Amniotic epithelial cell (primary cell): Measurements from ENCODE around the gene DIAPH2.

Experiments
- DNase-seq: peaks from one replicate; pipeline ENCODE4 v3.0.0-alpha.2; 2010; ENCODE audit warnings: low read depth

Gene DIAPH2

DNA sequence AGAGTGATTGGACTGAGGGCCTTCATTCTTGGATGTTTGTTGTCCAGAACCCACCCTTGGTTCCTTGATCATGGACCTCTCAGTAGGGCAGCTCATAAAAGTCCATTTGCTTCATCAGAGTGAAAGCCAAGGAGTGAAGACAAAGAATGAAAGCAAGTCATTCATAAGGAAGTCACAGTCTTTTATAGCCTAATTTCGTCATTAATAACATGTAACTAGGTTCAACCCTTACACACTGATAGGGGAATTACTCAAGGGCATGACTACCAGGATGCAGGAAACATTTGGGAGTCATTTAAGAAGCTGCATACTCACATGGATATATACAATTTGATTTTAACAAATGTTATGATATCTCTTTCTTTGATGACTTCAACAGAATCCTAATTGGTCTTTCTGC lies 294.3 kb downstream of the DIAPH2 start:
- no peak for DNase-seq

DNA sequence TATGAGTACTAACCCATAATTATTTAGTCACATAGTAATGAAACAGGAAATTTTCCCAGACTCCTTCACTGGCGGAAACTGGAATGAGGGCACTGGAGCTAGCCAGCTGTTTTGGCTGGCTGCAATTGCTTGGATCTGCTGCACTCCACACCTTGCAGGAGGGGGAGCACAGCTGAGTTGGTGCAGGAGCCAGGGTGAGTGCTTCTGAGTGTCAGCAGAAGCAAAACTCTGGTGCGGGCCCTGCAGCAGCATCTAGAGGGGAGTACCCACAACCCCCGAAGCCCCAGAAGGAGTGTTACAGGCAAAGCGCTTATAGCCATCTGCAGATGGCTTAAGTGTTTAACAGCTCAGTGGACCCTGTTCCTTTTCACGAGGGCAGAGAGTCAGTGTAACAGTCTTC lies 295.1 kb downstream of the DIAPH2 start:
- DNase-seq = no peak

DNA sequence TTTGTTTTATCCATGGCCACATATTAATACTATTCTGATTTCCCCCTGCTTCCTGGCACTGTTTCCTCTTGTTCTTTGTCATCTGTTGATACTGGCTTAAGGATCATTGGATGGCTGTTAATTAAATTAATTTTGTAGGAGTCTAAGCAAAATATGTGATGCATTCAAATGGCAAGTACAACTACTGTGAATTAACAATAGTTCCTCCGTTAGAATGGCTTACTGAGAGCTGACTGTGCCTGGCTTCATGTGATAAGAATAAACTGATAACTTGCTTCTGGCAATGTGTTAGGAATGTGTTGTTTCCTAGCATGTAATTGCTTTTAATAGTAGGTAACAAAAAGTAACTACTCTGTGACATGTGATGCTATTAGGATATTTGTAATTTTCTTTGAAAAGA lies 297.5 kb downstream of the DIAPH2 start:
- peak; percentile 21 for DNase-seq

DNA sequence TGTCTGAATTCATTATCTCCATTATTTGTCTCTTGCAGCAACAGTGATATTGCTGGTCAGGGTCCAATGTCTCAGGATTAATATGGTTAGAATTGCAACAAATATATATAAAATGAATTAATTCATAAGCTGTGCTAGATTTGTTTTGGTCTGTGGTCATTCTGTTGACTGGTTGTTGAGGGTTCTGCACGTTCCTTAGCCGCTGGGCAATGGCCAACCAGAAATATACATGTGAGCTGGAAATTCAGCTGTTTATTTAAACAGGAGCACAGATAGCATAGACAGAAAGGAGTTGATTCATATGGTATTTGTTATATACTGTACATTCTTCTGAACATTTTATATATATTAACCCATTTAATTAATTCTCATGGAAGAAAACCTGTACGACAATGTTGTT lies 299.9 kb downstream of the DIAPH2 start:
- no peak for DNase-seq

DNA sequence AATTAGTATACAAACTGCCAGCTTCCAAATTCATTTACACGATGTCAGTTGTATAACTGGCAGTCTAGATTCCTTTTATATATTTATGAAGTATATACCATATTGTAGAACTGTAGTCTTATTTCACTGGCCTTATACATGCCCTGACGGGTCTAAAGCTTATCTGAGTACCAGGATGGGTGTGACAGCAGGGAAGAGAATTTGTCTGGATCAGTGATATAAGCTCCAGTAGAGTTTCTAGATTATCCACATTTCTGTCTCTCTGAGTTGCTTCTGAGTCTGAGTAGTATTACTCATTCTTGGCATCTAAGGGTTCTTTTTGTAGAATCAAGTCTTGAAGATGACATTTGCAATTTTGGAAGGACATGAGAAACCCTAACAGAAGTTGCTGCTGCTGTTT lies 300.4 kb downstream of the DIAPH2 start:
- DNase-seq = no peak

DNA sequence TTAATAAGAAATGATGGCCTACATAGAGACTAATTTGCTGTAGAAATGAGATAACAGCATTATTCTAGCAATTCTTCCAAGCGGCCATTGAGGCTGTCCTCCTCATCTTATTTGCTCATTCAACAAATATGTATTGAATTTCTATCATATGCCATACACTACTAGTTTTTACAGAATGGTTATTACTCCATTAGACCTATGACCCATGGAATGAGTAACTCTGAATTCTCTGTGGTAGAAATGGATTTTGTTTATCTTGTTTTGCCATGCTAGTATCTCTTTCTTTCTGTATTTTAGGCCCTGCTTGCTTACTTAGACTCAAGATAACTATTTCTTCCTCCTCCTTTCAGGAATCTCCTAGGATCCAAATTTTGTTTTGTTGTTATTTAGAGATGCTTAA lies 302.6 kb downstream of the DIAPH2 start:
- DNase-seq = peak; percentile 74

DNA sequence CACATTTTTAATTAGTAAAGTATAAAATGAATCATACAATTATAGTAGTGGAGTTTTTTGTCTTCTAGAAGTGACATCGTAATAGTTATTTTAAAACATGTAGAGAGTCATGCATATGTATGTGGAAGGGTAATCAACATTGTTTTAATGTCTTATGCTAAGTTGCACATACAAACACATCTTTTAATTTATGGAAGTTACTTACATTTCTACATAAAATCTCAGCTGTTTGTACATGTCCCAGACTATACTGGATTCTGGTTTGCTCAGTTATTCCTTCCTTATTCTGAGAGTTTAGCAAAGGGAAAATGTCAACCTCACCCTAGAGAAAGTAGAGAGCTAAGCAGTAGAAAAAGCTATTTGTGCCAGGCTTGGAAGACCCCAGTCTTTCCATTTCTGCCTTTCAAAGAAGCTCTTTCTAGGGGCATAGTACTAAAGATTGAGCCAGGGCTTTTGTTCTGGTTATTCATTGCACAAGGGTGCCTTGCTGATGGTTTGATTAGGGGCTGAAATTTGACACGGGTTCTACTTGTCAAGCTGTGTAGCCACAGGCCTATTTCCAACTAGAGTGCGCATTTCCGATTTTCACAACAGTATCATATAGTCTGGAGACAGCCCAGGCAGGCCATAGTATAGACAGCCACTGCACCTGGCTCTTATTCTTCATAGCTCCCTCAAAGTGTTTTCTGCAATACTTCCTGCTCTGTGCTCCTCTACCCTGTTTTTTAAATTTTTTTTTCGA lies 305.4 kb downstream of the DIAPH2 start:
- DNase-seq = no peak

DNA sequence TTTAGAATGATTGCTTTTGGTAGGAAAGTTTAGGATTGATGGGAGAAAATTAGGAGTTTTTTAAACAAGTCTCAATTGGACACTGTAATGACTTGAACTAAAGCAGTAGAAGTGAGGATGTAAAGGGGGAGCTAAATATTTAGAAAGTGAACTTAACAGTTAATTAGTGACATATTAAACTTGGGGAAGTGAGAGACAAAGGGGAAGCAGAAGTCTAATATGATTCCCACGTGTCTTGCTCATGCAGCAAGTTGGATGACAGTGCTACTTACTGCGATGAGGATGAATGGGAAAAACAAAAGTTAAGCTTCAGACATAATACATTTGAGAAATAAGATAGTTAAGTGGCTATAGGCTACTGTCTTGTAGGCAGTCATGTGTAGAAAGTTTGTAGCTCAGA lies 309.5 kb downstream of the DIAPH2 start:
- DNase-seq = no peak

DNA sequence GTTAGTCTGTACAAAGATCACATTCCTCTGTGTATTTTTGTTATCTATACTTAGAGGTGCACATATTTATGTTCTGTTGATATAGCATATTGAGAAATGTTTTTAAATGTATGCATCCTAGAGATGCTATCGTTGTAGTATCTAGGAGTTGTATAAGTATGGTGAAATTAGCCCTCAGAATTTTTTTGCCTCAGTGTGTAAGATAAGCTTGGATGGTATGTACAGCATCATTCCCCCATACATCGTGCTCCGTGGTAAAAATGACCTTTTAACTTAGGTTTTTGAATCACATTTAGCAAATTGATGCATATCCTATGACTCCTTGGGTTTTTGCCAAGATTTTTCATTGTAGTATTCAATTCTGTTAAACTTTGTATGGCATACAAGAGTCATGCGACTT lies 312.6 kb downstream of the DIAPH2 start:
- no peak for DNase-seq

DNA sequence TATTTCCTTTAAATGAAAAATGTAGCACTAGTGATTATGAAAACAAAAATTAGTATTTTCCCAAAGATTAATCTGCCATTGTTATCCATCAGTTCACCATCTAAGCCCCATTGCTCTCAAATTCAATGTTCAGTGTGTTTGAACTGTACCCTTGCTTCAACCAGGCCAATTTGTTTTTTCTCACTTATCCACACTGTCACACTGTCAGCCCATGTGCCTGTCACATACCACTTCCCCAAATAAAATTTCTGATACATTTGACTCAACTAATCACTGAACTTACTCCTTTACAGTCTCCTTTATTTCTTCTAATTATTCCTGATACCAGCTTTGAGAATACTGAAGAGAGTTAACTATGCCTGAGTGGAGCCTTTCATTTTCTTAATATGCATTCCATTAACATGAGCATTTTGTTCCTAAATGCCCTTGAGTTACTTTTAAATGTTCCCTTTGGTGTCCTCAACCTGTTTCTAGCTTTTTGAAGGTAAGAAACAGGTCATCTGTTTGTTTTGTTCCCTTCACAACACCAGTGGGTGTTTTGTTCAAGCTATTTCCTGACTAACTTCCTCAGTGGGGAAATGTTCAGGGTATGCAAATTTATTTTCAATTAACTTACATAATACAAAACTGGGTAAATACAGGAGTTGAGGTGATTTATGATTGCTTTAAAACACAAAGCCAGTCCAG lies 316.2 kb downstream of the DIAPH2 start:
- DNase-seq = no peak

DNA sequence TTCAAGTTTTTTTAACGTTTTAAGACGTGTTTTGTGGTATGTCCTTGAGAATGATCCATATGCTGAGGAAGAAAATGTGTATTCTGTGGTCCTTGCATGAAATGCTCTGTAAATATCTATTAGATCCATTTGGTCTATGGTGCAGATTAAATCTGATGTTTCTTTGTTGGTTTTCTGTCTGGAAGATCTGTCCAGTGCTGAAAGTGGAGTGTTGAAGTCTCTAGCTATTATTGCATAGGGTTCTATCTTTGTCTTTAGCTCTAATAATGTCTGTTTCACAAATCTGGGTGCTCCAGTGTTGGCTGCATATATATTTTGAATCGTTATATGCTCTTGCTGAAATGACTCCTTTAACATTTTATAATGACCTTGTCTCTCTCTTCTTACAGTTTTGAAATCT lies 321.5 kb downstream of the DIAPH2 start:
- no peak for DNase-seq

DNA sequence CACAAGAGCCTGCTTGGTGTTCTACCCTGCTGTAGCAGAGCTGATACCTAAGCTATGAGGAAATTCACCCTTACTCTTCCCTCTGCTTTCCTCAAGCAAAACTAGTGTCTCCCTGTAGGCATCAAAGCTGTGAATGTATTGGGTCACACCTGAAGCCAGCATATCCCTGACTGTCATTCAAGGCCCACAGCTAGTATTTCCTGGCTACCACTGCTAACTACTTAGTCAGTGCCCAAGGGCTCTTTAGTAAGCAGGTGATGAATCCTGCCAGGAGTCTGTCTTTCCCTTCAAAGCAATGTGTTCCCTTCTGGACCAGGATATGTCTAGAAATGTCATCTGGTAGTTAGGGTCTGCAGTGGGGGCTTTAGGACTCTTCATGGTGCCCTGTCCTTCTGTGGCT lies 324.7 kb downstream of the DIAPH2 start:
- no peak for DNase-seq

DNA sequence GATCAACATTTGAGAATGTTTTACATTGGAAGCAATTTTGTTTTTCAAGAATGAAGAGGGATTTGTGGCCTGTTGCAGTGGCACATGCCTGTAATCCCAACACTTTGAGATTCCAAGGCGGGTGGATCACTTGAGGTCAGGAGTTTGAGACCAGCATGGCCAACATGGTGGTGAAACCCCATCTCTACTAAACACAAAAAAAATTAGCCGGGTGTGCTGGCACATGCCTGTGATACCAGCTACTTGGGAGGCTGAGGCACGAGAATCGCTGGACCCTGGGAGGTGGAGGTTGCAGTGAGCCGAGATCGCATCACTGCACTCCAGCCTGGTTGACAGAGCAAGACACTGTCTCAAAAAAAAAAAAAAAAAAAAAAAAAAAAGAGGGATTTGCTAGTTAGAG lies 326.9 kb downstream of the DIAPH2 start:
- DNase-seq = no peak

DNA sequence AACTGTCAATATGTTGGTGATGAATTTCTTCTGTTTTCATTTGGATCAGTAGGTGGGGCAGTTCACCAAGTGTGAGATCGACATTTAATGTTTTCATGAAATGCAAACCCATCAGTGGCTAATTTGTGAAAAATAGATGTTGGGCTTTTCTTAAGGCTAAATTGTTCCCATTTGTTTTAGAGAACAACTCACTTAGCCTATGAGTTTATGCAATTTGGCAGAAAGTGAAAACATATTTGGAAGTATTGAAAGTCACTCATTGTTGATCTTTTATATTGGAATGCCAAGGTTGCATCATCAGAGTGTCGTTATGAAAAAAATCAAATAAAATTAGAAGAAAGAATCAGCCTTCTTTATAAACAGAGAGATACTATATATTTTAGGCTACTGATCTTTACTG lies 331.5 kb downstream of the DIAPH2 start:
- DNase-seq = no peak

DNA sequence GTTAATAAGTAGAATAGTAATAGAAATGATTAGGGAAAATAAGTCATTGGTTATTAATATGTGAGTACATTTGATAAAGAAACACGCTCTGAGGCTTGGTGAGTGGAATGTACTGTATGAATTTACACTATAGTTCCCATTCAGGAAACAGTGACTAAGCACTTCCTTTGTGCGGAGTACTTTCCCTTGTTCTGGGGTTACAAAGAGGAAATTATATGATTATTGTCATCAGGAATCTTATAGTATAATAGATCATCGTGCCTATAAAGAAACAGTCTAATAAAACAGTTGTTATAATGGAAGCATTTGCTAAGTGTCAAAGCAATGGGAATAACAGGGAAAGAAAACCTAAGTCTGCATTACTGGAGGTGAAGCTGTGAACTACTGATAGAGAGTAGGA lies 337.0 kb downstream of the DIAPH2 start:
- DNase-seq = peak; percentile 19

DNA sequence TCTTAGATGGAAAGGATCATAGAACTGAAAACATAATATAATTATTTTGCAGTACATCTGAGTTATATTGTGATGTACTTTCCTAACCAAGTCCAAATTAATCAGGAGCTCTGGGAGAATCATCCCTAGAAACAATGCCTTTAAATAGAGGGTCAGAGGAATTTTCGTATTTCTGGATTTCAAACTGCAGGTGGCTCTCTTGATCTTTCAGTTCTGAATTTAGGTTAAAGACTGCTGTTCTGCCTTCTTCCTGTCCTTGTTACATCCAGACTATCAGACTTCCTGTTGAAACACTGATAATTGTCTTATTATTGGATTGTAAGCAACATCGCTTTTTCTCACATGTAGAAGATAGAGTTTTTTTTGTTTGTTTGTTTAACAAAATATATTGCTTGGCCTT lies 341.8 kb downstream of the DIAPH2 start:
- peak; percentile 40 for DNase-seq

DNA sequence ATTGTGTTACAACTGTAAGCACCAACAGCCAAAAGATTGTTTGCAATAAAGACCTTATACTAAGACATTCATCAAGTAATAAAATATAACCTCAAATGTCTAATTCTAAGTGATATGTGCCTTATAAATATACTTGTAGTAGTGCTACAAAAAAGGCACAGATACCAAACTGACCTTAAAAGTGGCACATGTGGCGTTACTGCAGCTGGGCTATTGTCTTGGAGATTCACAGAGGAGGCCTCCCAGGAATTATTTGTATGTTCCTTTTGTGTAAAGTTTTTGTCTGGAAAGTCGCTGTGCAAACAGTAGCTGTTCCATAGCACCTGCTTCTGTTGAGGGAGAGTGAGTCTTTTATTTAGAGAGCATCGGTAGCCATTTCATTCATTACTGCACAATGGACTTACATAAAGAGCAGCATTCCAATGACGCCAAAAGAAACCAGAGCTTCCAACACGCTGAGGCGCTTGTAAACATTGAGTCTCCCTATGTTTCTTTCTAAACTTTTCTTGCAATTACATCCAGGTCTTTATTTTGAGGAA lies 342.8 kb downstream of the DIAPH2 start:
- DNase-seq = peak; percentile 7

DNA sequence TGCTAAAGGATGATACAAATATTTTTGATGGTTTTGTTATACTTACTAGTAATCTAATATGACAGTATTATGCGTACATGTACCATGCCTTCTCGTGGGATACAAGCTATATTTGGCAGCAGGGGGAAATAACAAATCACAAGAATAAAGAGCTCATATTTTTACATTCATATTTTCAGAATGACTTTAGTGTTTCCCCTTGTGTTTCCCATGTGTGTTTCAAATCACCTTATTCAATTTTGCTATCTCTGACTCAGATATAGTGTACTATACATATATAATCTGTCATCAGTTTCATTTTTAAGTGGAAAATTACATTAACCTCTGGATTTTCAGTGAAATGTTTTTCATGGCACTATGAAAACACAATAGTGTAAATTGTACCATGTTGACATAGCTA lies 345.8 kb downstream of the DIAPH2 start:
- no peak for DNase-seq

DNA sequence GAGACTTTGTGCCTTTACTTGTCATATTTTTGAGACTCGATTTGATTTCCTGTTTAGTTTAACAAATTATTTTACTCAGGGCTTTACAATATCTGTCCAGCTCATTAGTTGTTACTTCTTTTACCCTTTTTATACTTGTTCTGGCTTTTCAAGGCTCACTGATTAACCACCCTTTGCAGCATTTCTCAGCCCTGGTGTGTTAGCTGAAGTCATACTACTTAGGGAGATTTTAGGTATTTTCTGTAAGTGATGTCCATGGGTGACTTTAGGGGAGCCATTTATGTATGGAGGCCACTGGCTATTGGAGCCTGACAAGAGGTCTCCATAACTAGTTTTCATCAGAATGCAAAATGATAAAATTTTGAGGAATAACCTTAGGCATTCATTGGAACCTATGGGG lies 346.3 kb downstream of the DIAPH2 start:
- DNase-seq = no peak

DNA sequence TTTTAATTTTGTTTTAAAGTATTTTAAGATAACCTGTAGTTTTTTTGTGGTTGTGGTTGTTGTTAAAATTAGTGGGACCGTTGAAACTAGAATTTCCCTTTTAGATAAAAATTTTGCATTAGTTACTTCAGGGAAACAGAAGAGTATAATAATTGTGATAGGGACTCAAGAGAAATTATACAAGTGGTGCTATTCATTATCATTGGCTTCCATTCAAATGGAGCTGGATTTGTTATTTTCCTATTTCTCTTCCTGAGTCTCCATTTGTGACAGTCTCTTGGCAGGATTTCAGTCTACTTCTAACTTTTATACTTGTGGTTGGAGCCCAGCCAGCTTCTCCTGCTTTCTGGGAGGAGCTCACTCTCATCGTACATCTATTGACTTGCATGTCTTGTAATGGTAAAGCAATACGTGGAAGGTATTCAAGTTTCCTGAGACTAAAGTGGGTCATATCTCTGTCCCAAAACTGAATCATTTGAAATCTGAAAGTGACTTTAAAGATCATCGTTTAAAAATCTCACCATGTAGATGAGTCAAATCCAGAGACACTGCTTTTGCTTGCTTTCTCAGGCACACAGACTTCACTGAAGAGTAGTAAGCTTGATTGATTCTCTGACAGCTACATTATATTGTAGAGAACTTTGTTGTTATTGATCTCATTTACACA lies 354.9 kb downstream of the DIAPH2 start:
- DNase-seq = peak; percentile 46

DNA sequence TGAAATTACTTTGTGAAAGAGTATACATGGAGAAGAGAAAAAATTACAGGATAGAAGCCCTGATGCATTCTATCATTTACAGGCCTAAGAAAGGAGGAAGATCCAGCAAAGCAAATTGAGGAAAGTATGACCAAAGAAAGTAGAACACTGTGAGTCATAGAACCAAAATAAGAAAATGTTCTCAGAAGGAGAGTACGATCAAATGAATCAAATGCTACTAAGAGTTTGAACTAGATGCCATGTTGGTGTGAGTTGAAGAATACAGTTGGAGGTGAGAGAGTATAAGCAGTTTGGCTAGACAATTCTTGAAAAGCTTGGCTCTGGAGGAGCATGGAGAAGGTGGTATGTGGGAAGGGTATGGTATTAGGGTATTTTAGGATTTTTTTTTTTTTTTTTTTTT lies 360.8 kb downstream of the DIAPH2 start:
- no peak for DNase-seq

DNA sequence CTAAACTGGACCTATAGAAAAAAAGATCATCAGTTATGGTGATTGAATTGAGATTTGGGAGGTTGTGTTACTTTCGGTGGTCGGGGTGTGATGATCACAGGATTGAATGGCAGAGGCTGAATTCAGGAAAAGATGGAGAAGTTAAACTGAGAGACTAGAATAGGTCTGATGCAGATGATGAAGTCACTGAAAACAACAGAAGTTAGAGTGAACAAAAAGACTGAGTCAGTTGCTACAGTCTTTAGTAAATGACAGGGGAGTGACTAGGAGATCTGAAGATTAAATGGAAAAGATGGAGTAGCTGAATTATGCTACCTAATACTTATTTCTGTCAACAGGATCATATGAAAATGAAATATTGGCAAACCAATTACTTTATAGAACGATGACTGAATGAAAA lies 362.2 kb downstream of the DIAPH2 start:
- no peak for DNase-seq

DNA sequence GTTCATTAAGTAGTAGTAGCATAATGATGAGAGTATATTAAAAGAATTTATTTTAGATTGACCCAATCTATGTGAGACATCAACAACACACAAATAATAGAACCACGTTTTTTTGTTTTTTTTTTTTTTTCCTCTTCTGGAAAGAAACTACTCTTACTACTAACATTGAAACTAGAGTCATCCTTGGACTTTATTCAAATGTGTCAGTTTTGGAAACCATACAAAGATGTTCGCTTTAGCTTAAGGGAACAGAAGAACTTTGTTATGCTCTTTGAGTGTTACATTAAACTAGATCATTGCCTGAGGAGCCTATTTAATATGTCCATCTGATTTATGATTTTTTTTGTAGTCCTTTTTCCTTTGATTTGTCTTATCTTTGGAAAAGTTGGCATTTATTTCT lies 365.8 kb downstream of the DIAPH2 start:
- DNase-seq = no peak
